Vagina (tissue), 2 donors: Measurements from ENCODE around the gene GEMIN8.

ENCODE experiments used
- POLR2A ChIP-seq, 2 donors: fragments of 450-650 bp; IDR thresholded peaks; one replicate each; pipeline ENCODE4 v1.6.1; 2017; ENCODE audit warnings: antibody characterized with exemption in 2 of 2, mild to moderate bottlenecking in 2 of 2, moderate library complexity in 2 of 2
- TF ChIP-seq, protein P1 (sequence below), 3 experiments: fragments of 450-650 bp in 2 of 3; fragments of 200-600 bp in 1 of 3; sonication (generic) in 1 of 3; IDR thresholded peaks; one replicate each; pipeline ENCODE4 v1.5.1; 2017 to 2019; ENCODE audit warnings: antibody characterized with exemption in 3 of 3, mild to moderate bottlenecking in 2 of 3, moderate library complexity in 2 of 3

DNA sequence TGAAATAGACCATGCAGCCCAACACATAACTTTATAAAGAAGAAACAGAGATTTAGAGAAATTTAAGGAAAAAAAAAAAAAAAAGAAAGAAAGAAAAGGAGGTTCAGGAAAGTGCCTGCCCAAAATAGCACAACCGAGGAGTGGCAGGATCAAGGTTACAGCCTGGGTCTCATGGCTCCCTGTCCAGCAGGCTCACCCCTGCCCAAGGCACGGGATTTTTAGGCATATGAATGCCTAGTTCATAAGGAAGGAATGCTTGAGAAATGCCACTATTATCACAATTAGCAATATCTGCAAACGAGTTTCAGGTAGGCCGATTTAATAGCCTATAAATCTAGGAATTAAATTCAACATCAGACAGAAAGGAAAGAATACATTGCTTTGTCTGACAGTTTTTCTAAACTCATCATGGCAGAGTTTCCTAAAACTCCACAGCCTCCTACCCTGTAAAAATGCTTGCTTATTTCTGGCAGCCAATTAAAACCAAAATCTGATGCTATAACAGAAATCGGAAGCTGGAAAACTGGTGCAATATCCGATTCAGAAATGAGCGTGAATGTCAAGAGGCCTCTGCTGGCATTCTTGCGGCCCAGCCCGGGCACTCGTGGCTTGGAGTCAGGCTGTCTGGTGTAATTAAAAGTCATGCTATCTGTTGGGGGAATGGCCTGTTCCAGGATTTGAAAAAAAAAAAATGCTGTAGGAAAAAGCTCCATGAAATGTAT, 63.5 kb downstream of the GEMIN8 start:
- no peak for TF ChIP-seq POLR2A (IDR thresholded peaks at IDR 0.05)
- TF ChIP-seq, protein P1, sequence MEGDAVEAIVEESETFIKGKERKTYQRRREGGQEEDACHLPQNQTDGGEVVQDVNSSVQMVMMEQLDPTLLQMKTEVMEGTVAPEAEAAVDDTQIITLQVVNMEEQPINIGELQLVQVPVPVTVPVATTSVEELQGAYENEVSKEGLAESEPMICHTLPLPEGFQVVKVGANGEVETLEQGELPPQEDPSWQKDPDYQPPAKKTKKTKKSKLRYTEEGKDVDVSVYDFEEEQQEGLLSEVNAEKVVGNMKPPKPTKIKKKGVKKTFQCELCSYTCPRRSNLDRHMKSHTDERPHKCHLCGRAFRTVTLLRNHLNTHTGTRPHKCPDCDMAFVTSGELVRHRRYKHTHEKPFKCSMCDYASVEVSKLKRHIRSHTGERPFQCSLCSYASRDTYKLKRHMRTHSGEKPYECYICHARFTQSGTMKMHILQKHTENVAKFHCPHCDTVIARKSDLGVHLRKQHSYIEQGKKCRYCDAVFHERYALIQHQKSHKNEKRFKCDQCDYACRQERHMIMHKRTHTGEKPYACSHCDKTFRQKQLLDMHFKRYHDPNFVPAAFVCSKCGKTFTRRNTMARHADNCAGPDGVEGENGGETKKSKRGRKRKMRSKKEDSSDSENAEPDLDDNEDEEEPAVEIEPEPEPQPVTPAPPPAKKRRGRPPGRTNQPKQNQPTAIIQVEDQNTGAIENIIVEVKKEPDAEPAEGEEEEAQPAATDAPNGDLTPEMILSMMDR (IDR thresholded peaks at IDR 0.05): no peak
